ENCODE data around the gene ERLIN1.

ERLIN1 gene

DNA sequence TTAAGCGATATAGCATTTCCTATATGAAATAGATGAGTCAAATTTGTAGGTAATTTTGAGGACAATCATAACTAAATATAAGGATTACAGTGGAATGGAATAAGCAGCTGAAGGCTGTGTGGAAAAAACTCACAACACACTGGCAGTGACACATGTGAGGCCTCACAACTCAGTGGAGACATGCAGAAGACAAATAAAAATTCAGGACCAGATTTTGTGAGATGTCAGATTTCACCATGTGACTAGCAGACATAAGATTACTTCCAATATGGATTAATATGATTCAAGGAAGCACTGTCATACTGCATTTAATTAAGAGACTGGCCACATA, 17.6 kb downstream of the ERLIN1 start:
- no peak for DNase-seq

DNA sequence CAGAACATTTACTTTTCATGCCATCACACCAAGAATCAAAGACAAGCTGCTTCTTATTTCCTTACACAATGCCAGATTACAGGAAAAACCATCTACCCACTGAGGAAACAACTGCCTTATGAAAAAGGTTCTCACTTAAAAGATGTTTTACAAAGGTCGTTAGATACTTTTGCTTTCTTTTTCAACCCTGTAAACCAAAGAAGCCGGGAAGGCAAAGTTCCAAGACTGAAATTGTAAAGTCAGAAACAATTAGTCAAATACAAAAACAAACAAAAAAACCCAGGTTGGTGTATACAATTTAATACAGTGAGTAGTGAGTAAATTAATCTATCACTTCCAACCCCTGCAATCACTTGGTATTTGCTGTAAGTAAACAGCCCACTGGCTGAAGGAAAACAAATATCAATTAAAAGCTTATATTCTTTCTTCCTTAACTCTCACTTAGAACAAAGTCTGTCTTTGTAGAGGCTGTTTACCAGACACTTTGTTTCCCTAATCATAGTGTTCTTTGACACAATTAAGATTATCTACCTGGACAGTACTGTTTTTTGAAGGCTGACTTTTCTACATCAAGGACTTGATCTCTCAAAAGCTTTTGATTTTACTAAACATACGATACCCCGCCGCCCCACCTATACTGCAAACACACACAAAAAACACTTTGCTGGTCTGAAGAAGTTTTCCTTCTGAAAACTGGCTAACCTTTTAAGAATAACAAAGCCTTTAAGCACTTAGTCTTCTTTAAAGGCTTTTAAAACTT, 18.1 kb downstream of the ERLIN1 start:
- DNase-seq: no peak

DNA sequence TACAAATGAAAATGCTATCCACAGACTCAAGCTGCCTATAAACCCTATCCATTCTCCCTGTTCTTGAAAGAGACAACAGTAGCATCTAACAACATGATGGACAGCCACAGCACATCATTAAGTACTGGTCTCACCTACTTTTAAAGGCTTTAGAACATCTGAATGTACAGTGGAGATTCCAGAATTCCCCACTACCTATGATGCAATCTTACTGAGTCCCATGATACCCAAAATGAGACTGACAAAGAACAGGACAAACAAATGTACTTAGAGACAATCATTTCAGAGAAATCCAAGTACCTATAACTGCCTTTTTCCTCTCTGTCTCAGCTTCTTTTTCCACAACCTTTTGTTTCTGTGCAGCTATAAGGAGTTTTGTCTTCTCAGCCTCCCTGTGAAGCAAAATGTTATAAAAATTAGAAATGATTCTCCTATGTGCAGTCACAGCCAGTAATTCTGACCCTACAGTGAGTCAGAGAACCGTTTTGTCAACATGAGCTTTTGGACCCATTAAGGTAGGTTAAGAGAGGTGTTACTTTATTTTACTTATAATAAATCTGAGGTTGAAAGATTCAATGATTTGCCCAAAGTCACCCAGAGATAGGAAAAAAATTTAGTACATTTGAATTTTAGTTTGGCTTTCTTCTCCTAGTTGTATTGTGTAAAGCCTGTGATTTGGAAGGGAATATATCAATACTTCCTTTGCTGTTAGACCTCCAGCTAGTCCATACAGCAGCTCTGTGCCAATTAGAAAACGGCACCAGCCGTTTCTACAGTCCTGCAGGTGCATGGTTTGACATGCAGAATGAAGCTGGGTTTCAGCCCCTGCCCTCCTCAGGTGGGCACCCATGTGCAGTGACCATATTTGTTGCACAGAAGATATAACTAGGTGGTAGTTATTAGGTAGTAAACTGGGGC, 21.9 kb downstream of the ERLIN1 start:
- DNase-seq: no peak

DNA sequence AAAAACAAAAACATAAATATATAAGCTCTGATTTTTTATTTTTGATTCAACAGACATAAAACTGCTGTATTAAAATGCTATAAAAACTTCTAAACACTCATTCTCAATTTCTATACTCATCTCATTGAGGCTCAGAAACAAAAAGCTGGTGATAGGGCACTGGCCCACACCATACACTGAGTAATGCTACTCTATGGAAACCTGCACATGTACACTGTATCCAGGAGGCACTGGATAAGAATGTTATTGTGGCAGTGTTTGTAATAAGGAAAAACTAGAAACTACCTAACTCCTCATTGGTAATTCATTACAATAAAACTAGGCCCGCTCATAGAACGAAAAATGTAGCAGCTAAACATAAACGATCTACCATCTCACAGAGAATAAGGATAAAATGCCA, 23.1 kb downstream of the ERLIN1 start:
- DNase-seq: no peak

DNA sequence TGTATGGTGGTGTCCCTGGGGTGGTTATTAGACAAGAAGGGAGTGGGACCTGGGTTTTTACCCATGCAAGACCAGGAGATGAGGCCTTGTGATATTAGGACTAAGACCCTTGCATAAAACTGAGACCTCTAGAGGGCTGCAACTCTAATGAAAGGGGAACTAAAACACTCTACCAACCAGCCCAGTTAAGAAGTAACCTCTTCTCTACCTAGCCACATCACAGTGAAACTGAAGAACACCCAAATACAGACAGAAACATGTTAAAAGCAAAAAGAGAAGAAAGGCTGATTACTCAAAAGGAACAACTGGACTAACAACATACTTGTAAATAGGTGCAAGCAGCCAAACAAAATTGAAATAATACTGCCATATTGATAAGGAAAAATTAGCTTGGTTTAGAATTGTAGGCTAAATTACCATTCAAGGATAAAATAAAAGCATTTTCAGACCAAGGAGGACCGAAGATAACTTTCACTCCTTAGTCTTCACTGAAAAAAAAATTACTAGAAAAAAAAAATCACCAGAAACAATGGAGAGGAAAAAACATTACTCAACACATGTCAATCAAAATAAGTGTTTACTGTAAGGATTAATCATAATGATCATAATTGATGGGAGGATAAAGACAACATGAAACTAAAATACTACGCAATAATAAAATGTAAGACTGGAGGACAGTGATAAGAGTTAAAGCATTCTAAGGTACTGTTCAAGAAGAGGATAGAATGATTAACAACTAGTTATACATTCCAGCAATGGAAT, 27.6 kb downstream of the ERLIN1 start:
- DNase-seq: no peak

DNA sequence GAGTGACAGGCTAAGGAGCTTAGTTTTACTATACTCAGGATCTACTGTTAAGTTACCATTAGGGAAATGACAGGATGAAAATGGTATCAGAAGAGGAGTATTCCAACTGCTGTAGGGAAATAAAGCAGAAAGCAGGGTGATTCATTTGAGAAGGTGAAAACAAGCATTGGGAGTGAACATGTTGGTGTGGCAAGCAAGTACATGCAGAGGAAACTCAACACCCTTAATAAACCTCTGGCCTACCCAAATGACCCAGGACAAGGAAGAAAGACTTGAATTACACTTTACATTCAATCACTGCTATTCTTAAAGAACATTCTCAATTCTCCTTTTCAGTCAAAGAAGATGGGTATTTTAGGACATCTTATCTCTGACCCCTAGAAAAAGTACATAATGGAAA, 28.7 kb downstream of the ERLIN1 start:
- DNase-seq: no peak

DNA sequence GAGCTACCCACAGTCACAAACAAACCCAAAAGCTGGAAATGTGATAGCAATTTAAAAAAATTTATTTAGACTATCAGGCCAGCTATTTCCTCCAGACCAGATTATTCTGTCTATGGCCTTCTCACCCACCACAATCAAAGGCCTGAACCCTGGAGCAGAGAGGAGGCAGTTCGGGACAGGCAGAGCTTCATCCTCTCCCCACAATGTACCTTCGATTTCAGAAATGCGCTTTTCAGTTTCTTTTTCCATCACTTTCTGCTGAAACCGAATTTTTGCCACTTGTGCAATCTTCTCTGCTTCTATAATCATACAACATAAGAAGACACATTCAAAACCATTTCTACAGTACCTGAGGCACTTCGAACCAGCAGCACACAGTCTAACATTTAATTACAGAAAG, 29.9 kb downstream of the ERLIN1 start:
- DNase-seq: no peak

DNA sequence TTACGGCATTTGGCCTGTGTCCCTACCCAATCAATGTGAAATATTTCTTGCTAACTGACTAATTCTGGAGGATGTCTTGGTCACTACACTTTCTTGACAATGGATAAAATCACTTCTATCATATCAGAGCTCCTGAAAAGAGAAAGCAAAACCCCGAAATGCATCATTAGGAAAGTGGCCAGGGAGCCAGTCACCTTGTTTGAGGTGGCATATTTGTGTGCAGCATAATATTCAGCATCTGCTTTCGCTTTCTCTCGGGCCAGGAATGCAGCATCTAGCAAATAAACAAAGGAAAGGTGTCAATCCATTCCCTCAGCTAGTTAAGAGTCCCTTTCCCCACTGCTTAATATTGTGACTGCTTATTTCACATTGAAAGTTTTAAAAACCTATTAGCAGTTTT, 31.2 kb downstream of the ERLIN1 start:
- no peak for DNase-seq

DNA sequence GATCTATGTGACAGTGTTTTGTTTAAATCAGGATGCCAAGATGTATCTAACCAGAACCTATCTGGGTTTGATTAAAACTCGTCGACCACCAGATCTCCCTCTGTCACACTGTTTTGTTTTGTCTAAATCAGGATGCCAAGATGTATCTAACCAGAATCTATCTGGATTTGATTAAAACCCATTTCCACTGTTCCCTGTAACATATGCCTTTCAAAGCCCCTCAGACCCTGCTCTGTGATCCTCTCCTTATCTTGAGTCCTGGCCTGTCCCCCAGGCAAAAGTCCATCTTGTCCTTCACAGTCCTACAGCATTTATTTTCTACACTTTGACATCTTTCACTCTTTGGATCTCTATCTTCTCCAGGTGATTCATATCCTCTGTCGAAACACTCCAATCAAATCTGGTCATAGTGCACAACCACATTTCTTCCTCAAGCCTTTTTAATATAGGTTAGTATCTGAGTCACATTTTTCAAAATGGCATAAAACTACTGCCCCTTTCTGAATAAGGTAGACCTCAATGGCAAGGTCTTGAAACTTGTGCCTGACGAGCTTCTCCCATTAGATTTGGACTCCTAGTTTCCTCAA, 32.5 kb downstream of the ERLIN1 start:
- DNase-seq: no peak

DNA sequence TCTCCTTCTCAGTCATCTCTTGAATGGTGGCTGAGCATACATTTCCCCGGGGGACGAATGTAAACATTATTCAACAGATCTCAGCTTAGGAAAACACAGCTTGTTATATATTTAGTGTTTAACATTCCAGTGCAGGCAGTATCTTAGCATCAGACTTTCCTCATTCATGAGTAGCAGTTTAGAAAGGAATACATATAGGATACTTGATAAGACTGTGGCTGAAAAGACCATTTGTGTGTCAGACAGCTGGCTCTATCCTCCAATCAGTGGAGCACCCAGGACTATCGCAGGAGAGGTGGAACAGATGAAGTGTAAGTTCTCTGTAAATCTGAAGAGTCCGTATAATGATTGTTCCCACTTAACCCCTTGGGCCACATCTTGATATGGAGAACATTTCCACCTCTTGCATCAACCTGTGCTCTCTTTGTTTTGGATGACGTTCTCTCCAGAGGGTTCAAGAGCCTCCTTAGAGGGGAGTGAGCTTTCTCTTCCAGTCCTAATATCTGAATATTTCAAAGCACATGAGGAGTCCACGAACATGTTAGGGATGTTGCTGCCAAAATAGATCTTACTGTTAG, 34.0 kb downstream of the ERLIN1 start:
- DNase-seq: no peak

DNA sequence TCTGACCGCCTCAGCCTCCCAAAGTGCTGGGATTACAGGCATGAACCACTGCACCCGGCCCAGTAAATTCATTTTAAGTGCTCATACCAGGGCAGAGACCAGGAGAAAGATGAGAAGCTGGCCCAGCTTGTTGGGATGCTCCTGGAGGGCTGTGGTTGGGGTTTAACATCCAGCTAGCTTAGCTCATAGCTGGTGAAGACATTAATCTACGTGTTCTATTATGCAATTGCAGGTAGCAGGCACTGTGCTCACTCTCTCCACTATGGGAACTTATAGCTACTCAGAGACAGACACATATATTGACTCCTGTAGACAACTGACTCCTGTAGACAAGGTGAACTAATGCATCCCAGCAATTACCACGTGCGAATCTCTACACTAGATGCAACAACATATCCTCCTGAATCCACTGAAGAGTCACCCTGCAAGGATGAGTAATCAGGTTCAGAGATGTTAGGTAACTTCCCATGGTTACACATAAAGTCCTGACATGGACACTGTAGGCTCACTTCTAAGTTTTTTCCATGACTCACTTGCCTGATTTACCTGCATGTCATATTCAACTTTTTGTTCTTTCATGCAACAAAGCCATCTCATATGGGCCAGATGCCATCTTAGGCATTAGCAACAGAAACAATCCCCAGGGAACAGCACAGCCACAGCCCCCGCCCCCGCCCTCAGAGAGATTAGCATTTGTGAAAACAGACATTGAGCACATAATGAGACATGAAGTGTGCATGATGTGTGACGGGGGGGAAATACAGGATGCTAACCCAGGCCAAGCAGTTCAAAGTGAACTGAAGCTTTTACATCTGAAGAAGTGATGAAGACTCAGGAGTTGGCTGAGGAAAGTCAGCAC, 37.2 kb downstream of the ERLIN1 start:
- DNase-seq: no peak

DNA sequence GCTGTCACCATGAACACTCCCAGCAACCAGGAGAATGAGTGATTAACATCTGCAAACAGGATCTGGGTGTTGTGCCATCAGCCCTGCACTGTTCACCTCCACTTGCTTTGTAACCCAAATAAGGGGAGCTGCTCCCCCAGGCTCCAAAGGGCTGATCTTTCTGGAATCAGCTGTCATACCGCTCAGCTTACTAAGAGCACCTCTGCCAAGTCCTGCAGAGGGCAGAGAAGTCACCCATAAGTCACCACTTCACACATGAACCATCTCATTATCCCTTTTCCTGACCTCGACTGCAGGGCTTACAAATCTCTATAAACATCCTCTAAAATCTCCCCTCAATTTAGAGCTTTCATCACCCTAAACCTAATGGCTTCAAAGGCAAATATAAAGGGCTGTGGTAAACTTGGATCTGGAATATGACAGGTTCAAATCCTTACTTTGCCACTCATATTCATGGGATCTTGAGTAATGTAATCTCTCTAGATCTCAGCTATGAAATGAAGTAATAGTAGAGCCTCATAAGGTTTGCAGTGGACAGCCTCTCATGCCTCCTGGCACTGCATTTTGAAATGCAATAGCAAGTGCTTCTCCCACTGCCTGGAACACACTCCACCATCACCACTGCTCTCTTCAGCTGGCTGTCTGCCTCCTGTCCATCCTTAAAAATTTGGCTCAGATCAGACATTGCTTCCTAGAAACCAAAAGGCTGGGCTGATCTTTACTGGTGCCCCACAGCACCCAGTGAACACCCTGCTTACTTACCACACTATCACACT, 38.8 kb downstream of the ERLIN1 start:
- no peak for DNase-seq

DNA sequence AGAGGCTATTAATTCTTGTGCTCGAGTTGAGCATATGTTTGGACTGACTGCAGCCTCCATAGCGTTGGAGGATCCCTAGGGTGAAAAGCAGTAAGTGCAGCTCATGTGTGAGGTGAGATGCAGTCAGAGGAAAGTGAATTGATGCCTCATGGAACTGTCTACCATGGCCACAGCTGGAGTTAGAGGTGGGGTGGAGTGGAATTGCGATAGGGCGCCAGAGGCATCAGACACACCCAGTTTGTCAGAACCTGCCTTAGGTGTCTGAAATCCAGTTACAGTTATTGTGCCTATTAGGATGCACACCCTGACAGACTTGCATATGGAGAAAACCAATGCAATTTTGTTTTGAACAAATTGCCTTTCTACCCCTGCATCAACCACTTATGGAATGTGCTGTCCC, 39.4 kb downstream of the ERLIN1 start:
- DNase-seq: no peak

DNA sequence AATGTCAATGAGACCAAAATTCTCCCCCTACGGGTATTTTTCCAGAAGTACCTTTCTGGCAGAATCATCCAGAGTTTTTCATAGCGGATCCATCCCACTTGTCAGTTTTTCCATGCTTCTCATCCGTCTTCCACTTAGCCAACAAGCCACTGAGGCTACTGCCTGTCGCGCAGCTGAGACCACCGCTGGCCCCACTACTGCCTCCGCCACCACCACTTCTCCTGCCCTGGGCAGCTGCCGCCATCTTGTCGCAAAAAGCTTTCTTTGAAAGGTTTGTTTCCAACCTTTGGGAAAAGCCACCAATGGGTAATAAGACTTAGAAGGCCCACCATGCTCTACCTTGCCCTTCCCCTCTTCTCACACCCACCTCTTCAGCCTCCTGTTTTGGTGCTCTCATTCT, 42.1 kb downstream of the ERLIN1 start:
- no peak for DNase-seq

DNA sequence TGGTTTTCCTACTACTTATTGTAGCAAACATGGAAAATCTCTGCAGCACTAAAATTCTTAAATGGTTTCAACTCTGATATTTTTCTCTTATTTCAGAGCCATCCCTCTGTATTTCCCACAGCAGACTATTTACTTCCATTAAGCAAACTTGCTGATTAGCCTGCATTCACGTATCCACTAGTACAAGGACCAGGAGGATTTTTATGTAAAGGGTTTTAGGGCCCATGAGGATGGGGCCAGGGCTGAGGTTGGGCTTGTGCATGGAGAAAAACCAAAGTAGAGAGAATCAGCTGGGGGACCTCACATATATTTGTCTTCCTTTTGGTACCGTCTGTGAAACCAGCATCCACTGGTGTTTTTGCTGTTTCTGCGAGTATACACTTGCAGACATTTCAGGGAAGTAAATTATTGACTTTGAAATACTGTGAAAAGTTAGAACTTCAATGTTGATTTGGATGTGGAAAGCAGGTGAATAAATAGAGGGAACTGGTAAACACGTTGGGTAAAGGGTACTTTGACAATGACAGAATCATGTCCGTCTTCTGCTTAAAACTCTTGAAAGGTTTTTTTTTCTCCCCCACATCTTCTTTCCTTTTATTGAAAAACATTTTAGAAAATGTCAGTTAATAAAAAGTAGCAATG, 44.3 kb downstream of the ERLIN1 start:
- DNase-seq: no peak

DNA sequence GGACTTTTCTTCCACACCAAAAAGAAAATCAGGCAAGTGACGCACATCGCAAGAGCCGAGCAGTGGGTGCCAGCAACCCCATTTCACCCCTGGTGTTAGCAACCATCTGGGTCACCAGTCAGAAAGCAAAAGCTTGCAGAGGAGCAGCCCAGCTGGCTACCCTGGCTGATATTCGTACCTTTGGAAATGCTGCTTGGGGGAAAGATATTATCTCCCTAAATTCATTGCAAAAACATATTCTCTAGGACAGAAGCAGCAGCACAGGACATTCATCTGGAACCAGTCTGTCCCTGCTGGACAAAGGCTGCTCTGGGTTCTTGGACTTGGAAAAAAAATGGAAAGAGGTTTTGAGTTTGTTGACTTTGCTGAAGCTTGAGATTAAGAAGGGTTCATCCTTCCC, 45.8 kb downstream of the ERLIN1 start:
- DNase-seq: no peak

DNA sequence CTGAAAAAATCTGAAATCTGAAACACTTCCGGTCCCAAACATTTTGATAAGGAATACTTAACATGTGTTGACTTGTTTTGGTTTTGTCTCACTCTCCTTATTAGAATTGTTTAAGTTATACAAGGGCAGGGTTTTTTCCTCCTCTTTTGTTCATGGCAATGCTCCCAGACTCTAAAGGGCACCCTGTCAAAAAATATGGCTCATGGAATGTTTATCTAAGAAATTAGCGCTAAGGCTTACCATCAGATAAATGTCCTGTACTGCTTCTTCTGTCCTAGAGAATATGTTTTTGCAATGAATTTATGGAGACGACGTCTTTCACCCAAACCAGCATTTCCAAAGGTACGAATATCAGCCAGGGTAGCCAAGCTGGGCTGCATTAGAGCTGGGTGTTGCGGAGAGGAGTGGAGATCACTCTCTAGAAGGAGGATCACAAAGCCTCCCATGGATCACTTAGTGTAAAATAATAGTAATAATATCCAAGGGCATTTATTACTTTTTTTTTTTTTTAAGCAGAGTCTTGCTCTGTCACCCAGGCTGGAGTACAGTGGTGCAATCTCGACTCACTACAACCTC, 46.8 kb downstream of the ERLIN1 start:
- no peak for DNase-seq

DNA sequence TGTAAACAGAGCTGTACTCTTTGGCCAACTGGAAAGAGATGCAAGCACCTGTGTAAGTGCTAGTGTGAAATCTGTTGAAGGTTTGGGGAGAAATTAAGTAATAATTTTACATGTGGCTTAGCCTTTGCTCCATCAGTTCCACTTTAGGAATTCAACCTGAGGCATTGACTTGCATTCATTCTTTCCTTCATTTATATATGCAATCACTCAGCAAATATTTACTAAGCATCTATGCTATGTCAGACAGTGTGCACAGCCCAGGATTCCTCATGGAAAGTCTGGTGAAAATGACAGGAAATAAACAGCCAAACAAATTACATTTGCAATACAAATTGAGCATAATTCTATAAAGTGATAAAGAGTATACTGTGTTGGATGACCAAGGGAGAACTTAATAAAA, 50.3 kb downstream of the ERLIN1 start:
- no peak for DNase-seq

DNA sequence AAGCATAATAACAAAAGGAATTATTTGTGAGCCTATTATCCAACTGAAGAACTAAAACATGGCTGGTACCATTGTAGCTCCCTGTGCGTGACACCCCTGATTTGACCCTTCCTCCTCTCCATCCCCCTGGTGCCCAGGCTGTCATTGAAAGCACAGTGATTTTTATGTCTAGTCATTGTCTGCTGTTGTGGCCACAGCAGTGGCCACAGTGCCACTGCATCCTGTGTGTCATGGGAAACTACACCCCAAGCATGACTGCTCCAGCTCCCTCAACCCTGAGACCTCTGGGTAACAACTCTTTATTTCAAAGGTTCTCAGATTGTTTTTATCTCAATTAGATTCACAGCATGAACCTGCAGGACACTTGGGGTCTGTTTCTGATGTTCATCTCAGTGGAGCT, 52.0 kb downstream of the ERLIN1 start:
- DNase-seq: no peak

DNA sequence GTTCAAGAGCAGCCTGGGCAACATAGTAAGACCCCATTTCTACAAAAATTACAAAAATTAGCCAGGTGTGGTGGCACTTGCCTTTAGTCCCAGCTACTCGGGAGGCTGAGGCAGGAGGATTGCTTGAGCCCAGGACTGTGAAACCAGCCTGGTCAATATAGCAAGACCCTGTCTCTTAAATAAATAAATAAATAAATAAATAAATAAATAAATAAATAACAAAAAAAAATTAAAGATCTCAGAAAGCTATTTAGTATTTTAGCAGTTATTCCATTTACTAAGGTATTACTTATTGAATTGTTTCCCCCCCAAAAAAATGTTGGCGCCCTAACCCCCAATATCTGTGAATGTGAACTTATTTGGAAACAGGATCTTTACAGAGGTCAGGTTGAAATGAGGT, 53.4 kb downstream of the ERLIN1 start:
- no peak for DNase-seq
